ENCODE data around the gene CREG2. TPM values are rescaled to one million over a fixed set of nuclear protein-coding genes. Genes with fewer than 3 reads are reported as not detected.

Gene CREG2
- total and polyA plus RNA-seq, 4 experiments from 2014 or later = 0.32 TPM; not detected in 3

GRCh38 chr2:101400506-101401325, 13.4 kb upstream of the CREG2 start:
- H3K27ac Mint-ChIP-seq = peak overlapping the region in 1 of 7 donors; percentile 24
- H3K4me3 Mint-ChIP-seq = no peak overlapping the region
- no peak for DNase-seq
- no peaks in the 10 kb centered on the region for H3K9me3 Mint-ChIP-seq
- ChIA-PET POLR2A (ENCODE audit: partially characterized antibody) (no interaction called here), CTCF (ENCODE audit: partially characterized antibody) (no interaction called here)
- no peaks in the 10 kb centered on the region for H3K27me3 ChIP-seq (ENCODE audit: insufficient read depth, low read length)
- H3K9me3 ChIP-seq (ENCODE audit: control insufficient read depth in 1 of 2, low read length in 2 of 2) = no peaks in the 10 kb centered on the region
- H3K36me3 Mint-ChIP-seq = peaks cover 0 to 4% of the 10 kb centered on the region in 2 donors
- H3K4me3 ChIP-seq (ENCODE audit: low read length in 2 of 2) = no peak overlapping the region
- H3K4me1 ChIP-seq (ENCODE audit: insufficient read depth, low read length) = no peaks in the 10 kb centered on the region
- H3K27me3 Mint-ChIP-seq = peaks cover 9 to 16% of the 10 kb centered on the region in 2 donors
- intact Hi-C loops (cut with micrococcal nuclease) = no loop called here
- peaks cover 0 to 1% (median 0%) of the 10 kb centered on the region in 4 donors for H3K4me1 Mint-ChIP-seq
- no peak overlapping the region for H3K27ac ChIP-seq (ENCODE audit: low read depth, low read length)
- H3K36me3 ChIP-seq (ENCODE audit: insufficient read depth, low read length) = no peaks in the 10 kb centered on the region

GRCh38 chr2:101400048-101400447, 12.7 kb upstream of the CREG2 start:
- peaks cover 9 to 16% of the 10 kb centered on the region in 2 donors for H3K27me3 Mint-ChIP-seq

GRCh38 chr2:101399021-101399799, 11.9 kb upstream of the CREG2 start:
- Mint-ChIP-seq H3K4me3 (no peak overlapping the region), H3K4me1 (no peaks in the 10 kb centered on the region), H3K27ac (no peak overlapping the region), H3K27me3 (peaks cover 11 to 16% of the 10 kb centered on the region in 2 donors), H3K36me3 (peaks cover 0 to 4% of the 10 kb centered on the region in 2 donors), H3K9me3 (no peaks in the 10 kb centered on the region)
- intact Hi-C loops (cut with micrococcal nuclease) = no loop called here
- H3K27me3 ChIP-seq (ENCODE audit: insufficient read depth, low read length) = no peaks in the 10 kb centered on the region
- H3K4me3 ChIP-seq (ENCODE audit: low read length in 2 of 2) = no peak overlapping the region
- no peaks in the 10 kb centered on the region for H3K4me1 ChIP-seq (ENCODE audit: insufficient read depth, low read length)
- CTCF ChIA-PET (ENCODE audit: partially characterized antibody) = interaction anchor here (1.2 to 1.7 kb wide), 4 partner anchors 11 to 432 kb away, joined by 3 to 6 read pairs (median 3); no protein-coding TSS in a partner anchor
- H3K27ac ChIP-seq (ENCODE audit: low read depth, low read length) = no peak overlapping the region
- no peaks in the 10 kb centered on the region for H3K36me3 ChIP-seq (ENCODE audit: insufficient read depth, low read length)
- POLR2A ChIA-PET (ENCODE audit: partially characterized antibody) = interaction anchor here (0.6 kb wide), 2 partner anchors 24 to 429 kb away, joined by 3 read pairs; no protein-coding TSS in a partner anchor
- H3K9me3 ChIP-seq (ENCODE audit: control insufficient read depth in 1 of 2, low read length in 2 of 2) = no peaks in the 10 kb centered on the region
- DNase-seq = no peak

More at GRCh38 chr2:101400048-101400447, 12.7 kb upstream of the CREG2 start:
- Histone ChIP-seq H3K9me3 (ENCODE audit: control insufficient read depth in 1 of 2, low read length in 2 of 2) (no peaks in the 10 kb centered on the region), H3K4me1 (ENCODE audit: insufficient read depth, low read length) (no peaks in the 10 kb centered on the region), H3K36me3 (ENCODE audit: insufficient read depth, low read length) (no peaks in the 10 kb centered on the region), H3K4me3 (ENCODE audit: low read length in 2 of 2) (no peak overlapping the region), H3K27me3 (ENCODE audit: insufficient read depth, low read length) (no peaks in the 10 kb centered on the region), H3K27ac (ENCODE audit: low read depth, low read length) (no peak overlapping the region)
- intact Hi-C loops (cut with micrococcal nuclease) = no loop called here
- Mint-ChIP-seq H3K4me1 (no peaks in the 10 kb centered on the region), H3K9me3 (no peaks in the 10 kb centered on the region), H3K4me3 (no peak overlapping the region), H3K27ac (no peak overlapping the region), H3K36me3 (peaks cover 0 to 4% of the 10 kb centered on the region in 2 donors)
- no peak for DNase-seq
- ChIA-PET POLR2A (ENCODE audit: partially characterized antibody) (no interaction called here), CTCF (ENCODE audit: partially characterized antibody) (interaction anchor here (1.6 to 1.7 kb wide), 2 partner anchors 58 to 431 kb away, joined by 3 to 6 read pairs; no protein-coding TSS in a partner anchor)

- Histone ChIP-seq H3K27me3 (ENCODE audit: insufficient read depth, low read length) (no peaks in the 10 kb centered on the region), H3K4me1 (ENCODE audit: insufficient read depth, low read length) (no peaks in the 10 kb centered on the region), H3K4me3 (ENCODE audit: low read length in 2 of 2) (no peak overlapping the region), H3K9me3 (ENCODE audit: control insufficient read depth in 1 of 2, low read length in 2 of 2) (no peaks in the 10 kb centered on the region), H3K27ac (ENCODE audit: low read depth, low read length) (no peak overlapping the region), H3K36me3 (ENCODE audit: insufficient read depth, low read length) (no peaks in the 10 kb centered on the region)
- H3K9me3 Mint-ChIP-seq = no peaks in the 10 kb centered on the region
- peaks cover 0 to 4% of the 10 kb centered on the region in 2 donors for H3K36me3 Mint-ChIP-seq
- H3K4me1 Mint-ChIP-seq = no peaks in the 10 kb centered on the region
- ChIA-PET CTCF (ENCODE audit: partially characterized antibody) (interaction anchor here (1.2 to 1.7 kb wide), 4 partner anchors 10 to 433 kb away, joined by 3 to 6 read pairs (median 3); no protein-coding TSS in a partner anchor), POLR2A (ENCODE audit: partially characterized antibody) (interaction anchor here (1.2 kb wide), 1 partner anchor 68 kb away, joined by 4 read pairs; no protein-coding TSS in a partner anchor)
- no peak for DNase-seq
- H3K27ac Mint-ChIP-seq = no peak overlapping the region
- intact Hi-C loops (cut with micrococcal nuclease) = no loop called here
- peaks cover 13 to 19% of the 10 kb centered on the region in 2 donors for H3K27me3 Mint-ChIP-seq
- H3K4me3 Mint-ChIP-seq = no peak overlapping the region
Observed at GRCh38 chr2:101398116-101398821, 11.0 kb upstream of the CREG2 start.

GRCh38 chr2:101396316-101396717, 9.0 kb upstream of the CREG2 start:
- H3K27me3 ChIP-seq (ENCODE audit: insufficient read depth, low read length) = no peaks in the 10 kb centered on the region
- H3K4me3 ChIP-seq (ENCODE audit: low read length in 2 of 2) = no peak overlapping the region
- no peaks in the 10 kb centered on the region for H3K4me1 ChIP-seq (ENCODE audit: insufficient read depth, low read length)
- H3K9me3 ChIP-seq (ENCODE audit: control insufficient read depth in 1 of 2, low read length in 2 of 2) = no peaks in the 10 kb centered on the region
- DNase-seq = no peak
- H3K27me3 Mint-ChIP-seq = peaks cover 13 to 23% of the 10 kb centered on the region in 2 donors
- ChIA-PET CTCF (ENCODE audit: partially characterized antibody) (interaction anchor here (1.2 kb wide), 1 partner anchor 10 kb away, joined by 4 read pairs; no protein-coding TSS in a partner anchor), POLR2A (ENCODE audit: partially characterized antibody) (no interaction called here)
- H3K4me3 Mint-ChIP-seq = no peak overlapping the region
- no peaks in the 10 kb centered on the region for H3K36me3 ChIP-seq (ENCODE audit: insufficient read depth, low read length)
- H3K27ac ChIP-seq (ENCODE audit: low read depth, low read length) = no peak overlapping the region
- H3K27ac Mint-ChIP-seq = peak overlapping the region in 2 of 7 donors; percentile 10 to 58
- H3K4me1 Mint-ChIP-seq = no peaks in the 10 kb centered on the region
- peaks cover 0 to 4% of the 10 kb centered on the region in 2 donors for H3K36me3 Mint-ChIP-seq
- H3K9me3 Mint-ChIP-seq = no peaks in the 10 kb centered on the region
- intact Hi-C loops (cut with micrococcal nuclease) = no loop called here

- no peaks in the 10 kb centered on the region for H3K27me3 ChIP-seq (ENCODE audit: insufficient read depth, low read length)
- Mint-ChIP-seq H3K27ac (peak overlapping the region in 2 of 7 donors; percentile 10 to 58), H3K9me3 (no peaks in the 10 kb centered on the region), H3K4me3 (no peak overlapping the region), H3K27me3 (peaks cover 13 to 23% of the 10 kb centered on the region in 2 donors), H3K4me1 (no peaks in the 10 kb centered on the region), H3K36me3 (peaks cover 0 to 4% of the 10 kb centered on the region in 2 donors)
- DNase-seq = no peak
- intact Hi-C loops (cut with micrococcal nuclease) = no loop called here
- H3K4me3 ChIP-seq (ENCODE audit: low read length in 2 of 2) = no peak overlapping the region
- ChIA-PET CTCF (ENCODE audit: partially characterized antibody) (interaction anchor here (1.2 kb wide), 2 partner anchors 9 to 10 kb away, joined by 4 read pairs; no protein-coding TSS in a partner anchor), POLR2A (ENCODE audit: partially characterized antibody) (interaction anchor here (1.2 kb wide), 1 partner anchor 46 kb away, joined by 3 read pairs; no protein-coding TSS in a partner anchor)
- no peaks in the 10 kb centered on the region for H3K9me3 ChIP-seq (ENCODE audit: control insufficient read depth in 1 of 2, low read length in 2 of 2)
- no peaks in the 10 kb centered on the region for H3K36me3 ChIP-seq (ENCODE audit: insufficient read depth, low read length)
- no peak overlapping the region for H3K27ac ChIP-seq (ENCODE audit: low read depth, low read length)
- no peaks in the 10 kb centered on the region for H3K4me1 ChIP-seq (ENCODE audit: insufficient read depth, low read length)
Observed at GRCh38 chr2:101395545-101396315, 8.4 kb upstream of the CREG2 start.

Data from CD4-positive, alpha-beta memory T cell (primary cell).